IMR-90 (cell line): Measurements from ENCODE around the gene CXXC1. TPM values are rescaled to one million over a fixed set of nuclear protein-coding genes. Genes with fewer than 3 reads are reported as not detected.

Source experiments
- ATAC-seq: fragments of 200-7000 bp; cut with Tn5 transposase; 2 replicates; pipeline ENCODE4 v1.9.1; 2020; ENCODE audit warnings: low read depth, mild to moderate bottlenecking, moderate library complexity
- BruUV-seq: library from RNA; stranded (reverse); fragments of 400-500 nt; replicated peaks from 2 replicates; lab custom pipeline; 2021; lab: Mats Ljungman, UMichigan
- CTCF ChIA-PET: fragments of 300-600 bp; formaldehyde crosslinking; extraction: SDS; loops from one replicate; lab custom pipeline; 2021; ENCODE audit warnings: antibody characterized with exemption; lab: Yijun Ruan, JAX
- POLR2A ChIA-PET: fragments of 300-600 bp; sonication (Branson Sonifier 250); formaldehyde crosslinking; loops from one replicate; lab custom pipeline; 2022; ENCODE audit warnings: antibody characterized with exemption; ENCODE audit not compliant: unreplicated experiment; lab: Charles Lee
- DNase-seq: peaks from one replicate; pipeline ENCODE4 v3.0.0; 2013
- H2AFZ ChIP-seq: replicated peaks from 2 replicates; pipeline ENCODE3; 2013; ENCODE audit warnings: low read length, mild to moderate bottlenecking; ENCODE audit not compliant: poor library complexity
- H2AK5ac ChIP-seq: 2 replicates; pipeline ENCODE4 v1.6.1; 2013; ENCODE audit warnings: low read depth, low read length, inconsistent platforms
- H2AK9ac ChIP-seq: replicated peaks from 2 replicates; pipeline ENCODE3; 2013; ENCODE audit warnings: mild to moderate bottlenecking, low read depth, low read length, moderate library complexity; ENCODE audit not compliant: poor library complexity
- H2BK120ac ChIP-seq: 2 replicates; pipeline ENCODE4 v1.6.1; 2013; ENCODE audit warnings: low read depth, low read length, inconsistent platforms
- H2BK15ac ChIP-seq: 3 replicates; pipeline ENCODE4 v1.6.1; 2013; ENCODE audit warnings: low read depth, low read length, inconsistent platforms
- H2BK20ac ChIP-seq: 2 replicates; pipeline ENCODE4 v1.6.1; 2013; ENCODE audit warnings: low read depth, mild to moderate bottlenecking, inconsistent platforms, low read length, moderate library complexity
- H2BK5ac ChIP-seq: 2 replicates; pipeline ENCODE4 v1.6.1; 2013; ENCODE audit warnings: mild to moderate bottlenecking, low read depth, low read length, inconsistent platforms; ENCODE audit not compliant: poor library complexity, severe bottlenecking
- H3K14ac ChIP-seq: replicated peaks from 2 replicates; pipeline ENCODE4 v1.6.1; 2013; ENCODE audit warnings: low read depth, low read length, inconsistent platforms
- H3K18ac ChIP-seq: 2 replicates; pipeline ENCODE4 v1.6.1; 2013; ENCODE audit warnings: low read depth, low read length, control low read depth
- H3K23ac ChIP-seq: 2 replicates; pipeline ENCODE4 v1.6.1; 2013; ENCODE audit warnings: low read depth, low read length, inconsistent platforms
- H3K27ac ChIP-seq: 2 replicates; pipeline ENCODE4 v1.5.1; 2013; ENCODE audit warnings: mild to moderate bottlenecking, control low read depth, low read length; ENCODE audit not compliant: insufficient read depth
- H3K27me3 ChIP-seq: 2 replicates; pipeline ENCODE4 v1.6.1; 2013; ENCODE audit warnings: low read length; ENCODE audit not compliant: control insufficient read depth, insufficient read depth
- H3K36me3 ChIP-seq: 2 replicates; pipeline ENCODE4 v1.6.1; 2013; ENCODE audit warnings: low read length, mixed read lengths; ENCODE audit not compliant: control insufficient read depth, insufficient read depth
- H3K4ac ChIP-seq: 2 replicates; pipeline ENCODE4 v1.6.1; 2013; ENCODE audit warnings: low read depth, low read length, inconsistent platforms
- H3K4me1 ChIP-seq: 2 replicates; pipeline ENCODE4 v1.6.1; 2013; ENCODE audit warnings: low read length, mixed read lengths; ENCODE audit not compliant: control insufficient read depth, insufficient read depth
- H3K4me2 ChIP-seq: 2 replicates; pipeline ENCODE4 v1.6.1; 2013; ENCODE audit warnings: low read depth, mild to moderate bottlenecking, control low read depth, low read length, moderate library complexity
- H3K4me3 ChIP-seq: 2 replicates; pipeline ENCODE4 v1.5.1; 2013; ENCODE audit warnings: low read depth, mild to moderate bottlenecking, control low read depth, low read length, moderate library complexity; ENCODE audit not compliant: insufficient read depth
- H3K56ac ChIP-seq: 2 replicates; pipeline ENCODE4 v1.6.1; 2013; ENCODE audit warnings: low read length, inconsistent platforms; ENCODE audit not compliant: insufficient read depth; ENCODE audit errors: extremely low read depth
- H3K79me1 ChIP-seq, 2 experiments: 2 replicates each; pipeline ENCODE4 v1.6.1; 2013; ENCODE audit warnings: low read length in 2 of 2, inconsistent platforms in 1 of 2, low read depth in 1 of 2
- H3K9ac ChIP-seq: 2 replicates; pipeline ENCODE4 v1.6.1; 2013; ENCODE audit warnings: low read depth, low read length, control low read depth
- H3K9me1 ChIP-seq: 2 replicates; pipeline ENCODE4 v1.6.1; 2013; ENCODE audit warnings: low read length, inconsistent platforms; ENCODE audit not compliant: insufficient read depth
- H3K9me3 ChIP-seq: 2 replicates; pipeline ENCODE4 v1.6.1; 2013; ENCODE audit warnings: low read length; ENCODE audit not compliant: control insufficient read depth, insufficient read depth
- H4K20me1 ChIP-seq: 2 replicates; pipeline ENCODE4 v1.6.1; 2013; ENCODE audit warnings: low read length, inconsistent platforms; ENCODE audit not compliant: insufficient read depth
- H4K5ac ChIP-seq: 2 replicates; pipeline ENCODE4 v1.6.1; 2013; ENCODE audit warnings: mild to moderate bottlenecking, low read depth, low read length, control low read depth
- H4K8ac ChIP-seq, 2 experiments: 2 replicates each; pipeline ENCODE4 v1.6.1; 2013; ENCODE audit warnings: low read depth in 2 of 2, low read length in 2 of 2, control low read depth in 1 of 2, inconsistent platforms in 1 of 2
- H4K91ac ChIP-seq: 2 replicates; pipeline ENCODE4 v1.6.1; 2013; ENCODE audit warnings: low read depth, low read length, inconsistent platforms; ENCODE audit not compliant: insufficient read depth
- BHLHE40 ChIP-seq: fragments of 150-350 bp; IDR thresholded peaks from 2 replicates; pipeline ENCODE4 v1.6.1; 2016; ENCODE audit warnings: mild to moderate bottlenecking, low read depth, low read length
- CEBPB ChIP-seq: IDR thresholded peaks from 2 replicates; pipeline ENCODE4 v1.6.1; 2012; ENCODE audit warnings: low read depth, low read length, improper control_type of control experiment
- CHD1 ChIP-seq: IDR thresholded peaks from 2 replicates; pipeline ENCODE4 v1.6.1; 2012; ENCODE audit warnings: low read depth, low read length, improper control_type of control experiment
- ELK1 ChIP-seq: fragments of 150-350 bp; IDR thresholded peaks from 2 replicates; pipeline ENCODE4 v1.6.1; 2016; ENCODE audit warnings: low read depth, mild to moderate bottlenecking, low read length, moderate library complexity, borderline replicate concordance
- FOS ChIP-seq: fragments of 150-350 bp; IDR thresholded peaks from 2 replicates; pipeline ENCODE4 v1.6.1; 2016; ENCODE audit warnings: low read depth, low read length
- MAFK ChIP-seq: IDR thresholded peaks from 2 replicates; pipeline ENCODE4 v1.6.1; 2012; ENCODE audit warnings: low read depth, low read length, improper control_type of control experiment
- MAZ ChIP-seq: IDR thresholded peaks from 2 replicates; pipeline ENCODE4 v1.6.1; 2012; ENCODE audit warnings: low read depth, mild to moderate bottlenecking, low read length, improper control_type of control experiment, moderate library complexity, borderline replicate concordance
- MXI1 ChIP-seq: IDR thresholded peaks from 2 replicates; pipeline ENCODE4 v1.6.1; 2012; ENCODE audit warnings: low read depth, mild to moderate bottlenecking, low read length, moderate library complexity, borderline replicate concordance
- NFE2L2 ChIP-seq: fragments of 150-350 bp; IDR thresholded peaks from 2 replicates; pipeline ENCODE4 v1.6.1; 2016; ENCODE audit warnings: low read depth, mild to moderate bottlenecking, low read length
- POLR2A ChIP-seq: IDR thresholded peaks from 2 replicates; pipeline ENCODE4 v1.6.1; 2012; ENCODE audit warnings: mild to moderate bottlenecking, low read depth, low read length
- RAD21 ChIP-seq: IDR thresholded peaks from 2 replicates; pipeline ENCODE4 v1.6.1; 2012; ENCODE audit warnings: low read length, improper control_type of control experiment
- RCOR1 ChIP-seq: IDR thresholded peaks from 2 replicates; pipeline ENCODE4 v1.6.1; 2012; ENCODE audit warnings: mild to moderate bottlenecking, low read length, improper control_type of control experiment; ENCODE audit not compliant: insufficient replicate concordance
- RFX5 ChIP-seq: IDR thresholded peaks from 2 replicates; pipeline ENCODE4 v1.8.0; 2012; ENCODE audit warnings: low read depth, mild to moderate bottlenecking, low read length, moderate library complexity
- SMC3 ChIP-seq: fragments of 150-350 bp; IDR thresholded peaks from 2 replicates; pipeline ENCODE4 v1.6.1; 2016; ENCODE audit warnings: low read depth, mild to moderate bottlenecking, antibody characterized with exemption, low read length, moderate library complexity
- USF2 ChIP-seq: fragments of 150-350 bp; IDR thresholded peaks from 2 replicates; pipeline ENCODE4 v1.6.1; 2017; ENCODE audit warnings: mild to moderate bottlenecking, antibody characterized with exemption, low read length, low read depth
- WGBS, 2 experiments: methylation state at CpG; one replicate each; pipeline versions ENCODE4 v1.1.5 to v1.1.7; 2013; ENCODE audit warnings: missing lambda C conversion rate in 2 of 2; ENCODE audit not compliant: insufficient read length in 1 of 2; ENCODE audit errors: extremely low coverage in 2 of 2; 5-methylcytosine and 5-hydroxymethylcytosine counted together
- dilution Hi-C: fragments of 300-500 bp; cut with HindIII; formaldehyde crosslinking; loops from one replicate; pipeline ENCODE4 v1.14.3; 2018; ENCODE audit warnings: low sequenced_read_pairs; ENCODE audit not compliant: unreplicated experiment
- in situ Hi-C: fragments of 300-500 bp; cut with MboI; formaldehyde crosslinking; loops from 3 replicates; pipeline ENCODE4 v1.14.3; 2019; ENCODE audit warnings: low sequenced_read_pairs, inconsistent platforms, mixed read lengths
- intact Hi-C: fragments of 100-400 bp; cut with micrococcal nuclease; formaldehyde crosslinking; loops from 2 replicates; pipeline ENCODE4 v1.10.0; 2022
- polyA plus RNA-seq, 3 experiments: library from polyadenylated mRNA; depleted of rRNA; stranded (reverse); fragments of >200 nt; gene quantifications; 2 replicates each; pipeline ENCODE4 v1.2.3, GENCODE V29; 2012; ENCODE audit warnings: low replicate concordance in 1 of 3
- total RNA-seq: library from RNA; depleted of rRNA; stranded (reverse); fragments of >200 nt; gene quantifications from 2 replicates; pipeline ENCODE4 v1.2.3, GENCODE V29; 2012
- TF ChIP-seq, protein P1 (sequence below): conservative IDR thresholded peaks from 2 replicates; pipeline ENCODE4 v1.5.1; 2012; ENCODE audit warnings: mild to moderate bottlenecking, low read depth, low read length, improper control_type of control experiment

Gene CXXC1
- total and polyA plus RNA-seq, 2 of the 4 experiments (the other 2 are of a cell fraction): 24.0 to 66.2 TPM

DNA sequence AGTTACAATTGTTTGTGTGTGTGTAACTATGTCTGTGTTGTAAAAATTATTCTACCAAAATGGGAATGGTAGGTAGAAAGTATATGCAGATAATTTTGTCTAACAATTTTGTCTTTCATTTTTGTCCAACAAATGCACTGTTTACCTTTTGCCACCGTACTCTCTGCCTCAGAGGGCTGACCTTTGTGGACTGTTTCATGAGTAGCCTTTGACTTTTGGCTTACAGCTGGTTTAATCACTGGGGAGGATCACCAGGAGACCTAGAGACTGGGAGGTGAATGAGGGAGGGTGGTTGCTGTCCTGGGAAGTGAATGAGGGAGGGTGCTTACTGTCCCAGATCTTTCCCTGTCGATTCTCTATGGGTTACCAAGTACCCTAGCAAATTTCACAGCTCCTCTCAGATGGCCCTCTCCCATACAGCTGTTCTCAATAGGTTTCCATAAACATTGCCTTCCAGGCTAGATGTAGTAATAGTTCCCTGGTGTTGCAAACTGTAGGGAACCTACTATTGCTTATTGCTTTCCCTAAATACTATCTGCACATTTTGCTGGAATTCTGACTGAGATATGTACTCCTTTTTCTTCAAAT, 26.5 kb upstream of the CXXC1 start:
- WGBS, 2 experiments: no CpG with 5 or more reads among the region's 2 CpGs
- ATAC-seq: no peak
- H3K4me3 ChIP-seq: no peak overlapping the region
- intact Hi-C loops: no loop called here
- no peak for DNase-seq
- no peak overlapping the region for H3K9ac ChIP-seq
- H3K23ac ChIP-seq: no peak overlapping the region
- H3K18ac ChIP-seq: no peak overlapping the region
- no peak overlapping the region for H3K14ac ChIP-seq
- H3K27ac ChIP-seq: no peak overlapping the region
- no peak overlapping the region for H2AK5ac ChIP-seq
- BruUV-seq: no TSS peak
- ChIA-PET POLR2A (no interaction called here), CTCF (no interaction called here)
- H4K91ac ChIP-seq: no peak overlapping the region
- no peak overlapping the region for H2BK120ac ChIP-seq
- dilution Hi-C loops: no loop called here
- no peak overlapping the region for H3K56ac ChIP-seq
- no peak overlapping the region for H4K8ac ChIP-seq
- H4K5ac ChIP-seq: no peak overlapping the region
- no peak overlapping the region for H2BK5ac ChIP-seq
- H2BK20ac ChIP-seq: no peak overlapping the region
- no peak overlapping the region for H2AK9ac ChIP-seq
- no peak overlapping the region for H2BK15ac ChIP-seq
- no peak overlapping the region for H2AFZ ChIP-seq
- in situ Hi-C loops: no loop called here
- no peaks in the 10 kb centered on the region for H3K9me3 ChIP-seq
- TF ChIP-seq FOS (no peak), ELK1 (no peak), POLR2A (no peak), SMC3 (no peak), RCOR1 (no peak), NFE2L2 (no peak), MXI1 (no peak), BHLHE40 (no peak), CHD1 (no peak), RAD21 (no peak), MAZ (no peak), MAFK (no peak), RFX5 (no peak), USF2 (no peak), CEBPB (no peak)
- TF ChIP-seq, protein P1, sequence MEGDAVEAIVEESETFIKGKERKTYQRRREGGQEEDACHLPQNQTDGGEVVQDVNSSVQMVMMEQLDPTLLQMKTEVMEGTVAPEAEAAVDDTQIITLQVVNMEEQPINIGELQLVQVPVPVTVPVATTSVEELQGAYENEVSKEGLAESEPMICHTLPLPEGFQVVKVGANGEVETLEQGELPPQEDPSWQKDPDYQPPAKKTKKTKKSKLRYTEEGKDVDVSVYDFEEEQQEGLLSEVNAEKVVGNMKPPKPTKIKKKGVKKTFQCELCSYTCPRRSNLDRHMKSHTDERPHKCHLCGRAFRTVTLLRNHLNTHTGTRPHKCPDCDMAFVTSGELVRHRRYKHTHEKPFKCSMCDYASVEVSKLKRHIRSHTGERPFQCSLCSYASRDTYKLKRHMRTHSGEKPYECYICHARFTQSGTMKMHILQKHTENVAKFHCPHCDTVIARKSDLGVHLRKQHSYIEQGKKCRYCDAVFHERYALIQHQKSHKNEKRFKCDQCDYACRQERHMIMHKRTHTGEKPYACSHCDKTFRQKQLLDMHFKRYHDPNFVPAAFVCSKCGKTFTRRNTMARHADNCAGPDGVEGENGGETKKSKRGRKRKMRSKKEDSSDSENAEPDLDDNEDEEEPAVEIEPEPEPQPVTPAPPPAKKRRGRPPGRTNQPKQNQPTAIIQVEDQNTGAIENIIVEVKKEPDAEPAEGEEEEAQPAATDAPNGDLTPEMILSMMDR: no peak
- H3K4me1 ChIP-seq: no peaks in the 10 kb centered on the region
- H3K36me3 ChIP-seq: no peaks in the 10 kb centered on the region
- H3K4me2 ChIP-seq: no peak overlapping the region
- H3K27me3 ChIP-seq: no peaks in the 10 kb centered on the region
- no peak overlapping the region for H3K4ac ChIP-seq
- H3K9me1 ChIP-seq: no peaks in the 10 kb centered on the region
- no peaks in the 10 kb centered on the region for H4K20me1 ChIP-seq
- no peaks in the 10 kb centered on the region for H3K79me1 ChIP-seq
